OCI-M2 (cell line): ENCODE data around the gene SMR3A.

Source experiments
- DNase-seq: peaks from one replicate; lab custom pipeline; 2025; ENCODE audit not compliant: unreplicated experiment; lab: John Stamatoyannopoulos, UW

Gene SMR3A

GRCh38 chr4:70360460-70360859 lies at the start of gene SMR3A:
Gene SMR3A (plus strand): TSS chr4:70360760. CDS start chr4:70362116, 1,356 bp downstream.
- no peak for DNase-seq

DNA sequence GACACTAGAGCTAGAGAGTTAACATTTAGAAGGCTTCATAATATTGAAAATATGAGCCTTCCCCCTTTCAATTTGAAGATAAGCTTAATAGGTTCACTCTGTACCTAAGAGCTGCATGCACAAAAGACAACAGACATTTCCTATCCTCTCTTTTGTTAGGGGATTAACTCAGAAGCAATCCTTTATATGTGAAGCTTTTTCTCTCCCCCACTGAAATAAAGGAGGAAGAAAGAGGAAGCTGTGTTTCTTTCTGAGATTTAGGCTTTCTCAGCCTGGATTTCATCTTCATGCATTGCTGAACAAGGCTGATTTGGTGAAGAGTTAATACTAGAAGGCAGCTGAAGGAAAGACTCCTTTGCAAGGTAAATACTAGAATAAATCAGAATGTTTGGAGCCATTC lies 46.8 kb upstream of the SMR3A start:
- DNase-seq = no peak

- no peak for DNase-seq
Measured at GRCh38 chr4:70315928-70316327, 44.6 kb upstream of the SMR3A start.

GRCh38 chr4:70326052-70326451 lies 34.5 kb upstream of the SMR3A start:
- no peak for DNase-seq

GRCh38 chr4:70334681-70335080 lies 25.9 kb upstream of the SMR3A start, which contains the start of gene CABS1:
Gene CABS1 (plus strand): TSS chr4:70334981. CDS start chr4:70335040, 59 bp downstream.
- DNase-seq = no peak

DNA sequence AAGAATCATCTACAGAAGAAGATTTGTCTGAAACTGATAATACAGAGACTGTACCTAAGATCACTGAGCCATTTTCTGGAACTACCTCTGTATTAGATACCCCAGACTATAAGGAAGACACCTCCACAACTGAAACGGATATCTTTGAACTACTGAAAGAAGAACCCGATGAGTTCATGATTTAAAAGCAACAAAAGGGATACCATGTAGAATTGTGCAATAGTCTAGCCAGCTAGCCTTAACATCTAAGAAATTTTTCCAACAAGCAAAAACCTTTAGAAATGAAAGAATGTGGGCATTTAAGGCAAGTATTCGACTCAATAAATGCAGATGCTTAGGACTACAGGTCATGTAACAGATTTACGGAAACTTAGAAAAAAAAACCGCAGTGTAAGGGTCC lies 24.5 kb upstream of the SMR3A start:
- no peak for DNase-seq

GRCh38 chr4:70337886-70338420 lies 22.6 kb upstream of the SMR3A start:
- DNase-seq = no peak

- DNase-seq = no peak
Measured at GRCh38 chr4:70356185-70356584, 4.4 kb upstream of the SMR3A start.

DNA sequence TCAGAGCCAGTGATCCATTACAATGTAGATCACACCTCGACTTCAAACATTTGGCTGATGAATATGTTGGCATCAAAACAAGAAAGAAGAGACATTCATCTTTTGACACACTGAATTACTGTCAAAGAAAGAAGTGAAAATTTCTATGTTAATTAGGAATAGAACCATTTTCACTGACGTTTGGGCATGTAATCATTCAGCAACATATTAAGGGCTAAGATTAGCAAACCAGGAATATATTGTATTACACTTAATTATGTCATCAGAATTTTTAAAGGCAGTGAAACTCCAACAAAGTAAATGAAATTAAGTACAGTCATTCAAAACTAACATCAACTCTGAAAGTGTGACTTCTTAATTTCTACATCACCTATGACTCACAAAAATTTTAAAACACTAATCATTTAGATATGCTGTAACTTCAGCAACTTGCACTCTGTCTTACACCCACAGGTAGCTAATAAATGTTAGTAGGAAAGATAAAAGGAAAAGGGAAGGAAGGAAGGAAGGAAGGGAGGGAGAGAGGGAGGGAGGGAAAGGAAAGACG lies 1.4 kb upstream of the SMR3A start:
- DNase-seq = no peak

DNA sequence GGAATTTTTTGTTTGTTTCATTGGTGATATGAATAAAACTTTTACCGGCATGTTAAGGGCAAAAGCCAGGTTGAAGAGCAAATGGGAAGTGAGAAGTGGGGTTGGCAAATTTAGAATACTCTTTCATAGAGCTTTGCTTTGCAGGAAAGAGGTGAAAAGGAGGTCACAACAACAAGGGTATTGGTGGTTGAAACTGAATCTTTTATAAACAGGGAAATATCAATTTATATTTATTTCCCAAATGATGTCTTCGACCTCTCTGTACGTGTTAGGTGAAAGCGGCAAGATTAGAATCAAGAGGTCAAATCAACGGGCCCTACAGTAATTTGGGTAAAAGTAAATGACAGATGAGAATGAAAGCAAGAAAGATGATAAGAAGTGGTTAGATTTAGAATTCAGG lies 3.4 kb downstream of the SMR3A start:
- DNase-seq = no peak

DNA sequence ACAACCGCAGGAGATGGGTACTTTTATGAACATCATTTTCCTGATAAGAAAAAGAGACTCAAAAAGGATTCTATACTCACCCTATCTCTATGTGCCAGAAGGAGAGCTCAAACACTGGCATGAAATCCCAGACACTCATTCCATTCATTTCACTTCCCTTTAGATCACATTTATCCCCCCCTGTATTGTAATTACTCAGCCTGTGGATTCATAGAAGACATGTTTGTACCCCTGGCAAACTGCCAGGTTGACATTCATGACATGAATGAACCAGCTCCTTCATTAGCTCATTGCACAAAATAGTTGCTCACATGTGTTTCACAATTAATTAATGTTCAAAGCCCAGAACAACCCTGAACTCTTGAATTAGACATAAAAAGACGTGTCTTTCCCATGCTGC lies 4.9 kb downstream of the SMR3A start:
- DNase-seq = no peak

DNA sequence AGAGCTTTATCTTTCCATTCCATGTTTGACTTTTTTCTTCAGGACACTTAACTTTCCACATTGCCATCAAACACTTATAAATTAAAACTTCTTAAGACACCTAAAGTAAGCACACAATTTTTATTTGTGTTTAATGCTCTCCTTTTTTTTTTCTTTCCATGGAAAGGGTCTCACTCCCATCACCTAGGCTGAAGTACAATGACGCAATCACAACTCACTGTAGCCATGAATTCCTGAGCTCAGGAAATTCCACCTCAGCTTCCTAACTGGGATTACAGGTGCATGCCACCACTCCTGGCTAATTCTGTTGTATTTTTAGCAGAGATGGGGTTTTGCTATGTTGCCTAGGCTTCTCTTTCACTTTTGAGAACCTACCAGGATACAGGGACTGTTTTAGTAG lies 7.3 kb downstream of the SMR3A start:
- DNase-seq = no peak

DNA sequence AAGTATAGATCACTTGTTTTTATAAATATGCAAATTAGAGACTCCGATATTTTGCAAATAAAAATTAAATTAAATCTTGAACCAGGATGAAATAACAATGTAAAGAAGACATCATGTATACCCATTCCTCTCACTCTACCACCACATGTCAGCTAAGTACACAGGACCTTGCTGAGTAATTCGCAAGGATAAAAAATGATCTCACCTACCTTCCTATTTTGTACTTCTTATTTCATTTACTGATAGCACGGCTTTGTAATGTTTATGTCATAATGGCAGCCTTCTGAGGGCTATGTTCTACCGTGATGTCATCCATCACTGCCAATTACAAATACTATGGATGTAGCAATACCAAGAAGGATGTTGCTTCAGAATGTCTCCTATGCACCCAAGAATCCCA lies 11.4 kb downstream of the SMR3A start:
- no peak for DNase-seq

DNA sequence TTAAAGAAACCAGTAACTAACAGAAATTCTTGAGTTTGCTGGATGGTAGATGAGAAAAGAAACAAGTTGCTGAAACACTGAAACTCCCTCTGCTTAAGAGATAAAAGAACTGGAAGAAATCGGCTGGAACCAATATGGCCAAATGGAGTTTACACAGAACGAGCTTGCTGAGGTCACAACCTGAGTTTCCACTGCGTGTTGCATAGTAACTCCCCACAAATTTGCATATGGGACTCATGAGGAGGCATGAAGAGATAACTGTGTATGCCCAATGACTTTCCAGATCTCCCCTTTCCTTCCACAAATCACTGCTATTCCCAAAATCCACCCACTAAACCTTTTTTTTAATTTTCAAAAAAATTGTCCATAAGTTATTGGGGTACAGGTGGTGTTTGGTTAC lies 12.2 kb downstream of the SMR3A start:
- DNase-seq = no peak

DNA sequence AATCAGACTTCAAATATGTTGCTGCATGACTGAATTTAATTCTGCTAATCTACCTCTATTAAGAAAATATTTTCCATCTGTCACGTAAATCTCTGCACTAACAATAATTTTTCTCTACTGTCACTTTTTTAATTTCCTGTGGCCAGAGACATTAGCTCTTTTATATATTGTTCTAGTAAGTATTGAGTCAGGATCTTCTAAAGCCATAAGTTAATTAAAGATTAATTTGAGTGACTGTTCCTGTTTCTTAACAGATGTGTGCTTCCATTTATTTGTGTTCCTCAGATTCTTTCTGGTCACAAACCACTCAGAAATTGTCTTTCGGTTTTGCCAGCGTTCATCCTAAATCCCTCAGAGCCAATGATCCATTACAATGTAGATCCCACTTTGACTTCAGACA lies 20.0 kb downstream of the SMR3A start:
- DNase-seq = no peak

DNA sequence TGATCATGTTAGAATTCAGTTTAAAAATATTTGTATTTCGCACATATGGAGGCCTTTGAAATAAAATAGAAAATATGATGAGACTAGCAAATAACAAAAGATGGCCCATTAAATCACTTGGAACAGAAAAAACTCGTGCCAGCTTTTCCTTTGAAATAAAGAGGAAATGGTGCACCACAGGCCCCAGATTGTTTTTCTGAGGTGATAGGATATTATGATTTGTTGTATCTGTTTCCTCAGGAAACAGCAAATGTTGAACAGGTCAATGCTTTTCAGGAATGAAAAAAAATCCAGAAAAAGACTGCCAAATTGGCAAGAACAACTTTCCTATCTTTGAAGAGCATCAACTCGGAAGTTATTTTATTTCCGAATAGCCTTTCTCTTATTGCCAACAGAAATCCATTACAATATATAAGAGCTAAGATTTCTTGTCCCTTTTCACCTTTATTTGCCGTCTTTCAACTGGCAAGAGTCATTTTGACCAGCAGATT lies 22.2 kb downstream of the SMR3A start, which contains the start of gene SMR3B:
TSS of gene SMR3B (plus strand) at position 441 of the 491 bp plus-strand sequence. CDS start 1,380 bp downstream, outside the sequence.
- DNase-seq = no peak

- no peak for DNase-seq
Measured at GRCh38 chr4:70392057-70392776, 31.7 kb downstream of the SMR3A start.

DNA sequence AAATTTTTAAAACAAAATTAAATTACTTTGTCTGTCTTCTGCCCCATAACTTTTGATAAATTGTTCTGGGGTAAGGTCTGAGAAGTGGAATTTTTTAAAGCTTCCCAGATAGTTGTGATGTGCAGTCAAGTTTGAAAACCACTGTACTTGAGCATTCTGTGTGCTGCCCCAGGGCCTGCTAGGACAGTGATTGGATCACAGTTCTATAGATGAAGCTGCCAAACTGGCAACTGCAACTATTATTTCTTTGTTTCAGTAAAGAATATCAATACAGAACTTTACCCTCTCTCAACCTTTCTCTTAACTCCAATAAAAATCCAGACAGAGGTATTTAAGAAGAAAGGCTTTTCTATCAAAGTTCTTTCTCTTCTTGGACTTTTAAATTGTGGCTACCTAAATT lies 37.0 kb downstream of the SMR3A start, which contains the start of gene OPRPN:
TSS of gene OPRPN (plus strand) at position 361 of the 400 bp plus-strand sequence. CDS start 1,346 bp downstream, outside the sequence.
- DNase-seq = no peak

GRCh38 chr4:70399319-70399718 lies 38.8 kb downstream of the SMR3A start:
- no peak for DNase-seq

- DNase-seq = no peak
Measured at GRCh38 chr4:70402762-70403161, 42.2 kb downstream of the SMR3A start.

GRCh38 chr4:70405765-70406164 lies 45.2 kb downstream of the SMR3A start:
- no peak for DNase-seq
